WTC11 (cell line): ENCODE data around the gene INPP4B.

Experiments used
- ATF1 ChIP-seq: sonication (generic); formaldehyde crosslinking; IDR thresholded peaks from 2 replicates; pipeline ENCODE4 v1.8.1; 2023; ENCODE audit warnings: mild to moderate bottlenecking, moderate library complexity, missing genetic modification reagents
- FOXJ3 ChIP-seq: sonication (generic); formaldehyde crosslinking; IDR thresholded peaks from 2 replicates; pipeline ENCODE4 v1.9.0; 2021; ENCODE audit warnings: missing genetic modification reagents, mild to moderate bottlenecking, borderline replicate concordance
- JUN ChIP-seq: sonication (generic); formaldehyde crosslinking; IDR thresholded peaks from 2 replicates; pipeline ENCODE4 v1.8.0; 2023; ENCODE audit warnings: mild to moderate bottlenecking, missing genetic modification reagents
- TP53 ChIP-seq: sonication (generic); formaldehyde crosslinking; IDR thresholded peaks from 2 replicates; pipeline ENCODE4 v1.8.1; 2023; ENCODE audit warnings: mild to moderate bottlenecking, missing genetic modification reagents
- USF1 ChIP-seq: sonication (generic); formaldehyde crosslinking; IDR thresholded peaks from 2 replicates; pipeline ENCODE4 v1.8.0; 2022; ENCODE audit warnings: mild to moderate bottlenecking, missing genetic modification reagents
- USF2 ChIP-seq: sonication (generic); formaldehyde crosslinking; IDR thresholded peaks from 2 replicates; pipeline ENCODE4 v1.8.1; 2023; ENCODE audit warnings: mild to moderate bottlenecking, missing genetic modification reagents, moderate library complexity
- ZNF263 ChIP-seq: sonication (generic); formaldehyde crosslinking; IDR thresholded peaks from 2 replicates; pipeline ENCODE4 v1.8.1; 2022; ENCODE audit warnings: low read depth, mild to moderate bottlenecking, moderate library complexity, missing genetic modification reagents
- TF ChIP-seq, protein P1 (sequence below): fragments of 200-600 bp; IDR thresholded peaks from 2 replicates; pipeline ENCODE4 v1.8.0; 2022; ENCODE audit warnings: antibody characterized with exemption
- TF ChIP-seq, protein P2 (sequence below): sonication (generic); formaldehyde crosslinking; IDR thresholded peaks from 2 replicates; pipeline ENCODE4 v1.8.0; 2022; ENCODE audit warnings: mild to moderate bottlenecking, missing genetic modification reagents

- TF ChIP-seq JUN (CRISPR knock-in tag) (no peak), ZNF263 (CRISPR knock-in tag) (no peak), FOXJ3 (no peak), USF2 (no peak), ATF1 (no peak), TP53 (CRISPR knock-in tag) (no peak), USF1 (CRISPR knock-in tag) (no peak)
- TF ChIP-seq, protein P1, sequence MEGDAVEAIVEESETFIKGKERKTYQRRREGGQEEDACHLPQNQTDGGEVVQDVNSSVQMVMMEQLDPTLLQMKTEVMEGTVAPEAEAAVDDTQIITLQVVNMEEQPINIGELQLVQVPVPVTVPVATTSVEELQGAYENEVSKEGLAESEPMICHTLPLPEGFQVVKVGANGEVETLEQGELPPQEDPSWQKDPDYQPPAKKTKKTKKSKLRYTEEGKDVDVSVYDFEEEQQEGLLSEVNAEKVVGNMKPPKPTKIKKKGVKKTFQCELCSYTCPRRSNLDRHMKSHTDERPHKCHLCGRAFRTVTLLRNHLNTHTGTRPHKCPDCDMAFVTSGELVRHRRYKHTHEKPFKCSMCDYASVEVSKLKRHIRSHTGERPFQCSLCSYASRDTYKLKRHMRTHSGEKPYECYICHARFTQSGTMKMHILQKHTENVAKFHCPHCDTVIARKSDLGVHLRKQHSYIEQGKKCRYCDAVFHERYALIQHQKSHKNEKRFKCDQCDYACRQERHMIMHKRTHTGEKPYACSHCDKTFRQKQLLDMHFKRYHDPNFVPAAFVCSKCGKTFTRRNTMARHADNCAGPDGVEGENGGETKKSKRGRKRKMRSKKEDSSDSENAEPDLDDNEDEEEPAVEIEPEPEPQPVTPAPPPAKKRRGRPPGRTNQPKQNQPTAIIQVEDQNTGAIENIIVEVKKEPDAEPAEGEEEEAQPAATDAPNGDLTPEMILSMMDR: no peak
- TF ChIP-seq, protein P2, sequence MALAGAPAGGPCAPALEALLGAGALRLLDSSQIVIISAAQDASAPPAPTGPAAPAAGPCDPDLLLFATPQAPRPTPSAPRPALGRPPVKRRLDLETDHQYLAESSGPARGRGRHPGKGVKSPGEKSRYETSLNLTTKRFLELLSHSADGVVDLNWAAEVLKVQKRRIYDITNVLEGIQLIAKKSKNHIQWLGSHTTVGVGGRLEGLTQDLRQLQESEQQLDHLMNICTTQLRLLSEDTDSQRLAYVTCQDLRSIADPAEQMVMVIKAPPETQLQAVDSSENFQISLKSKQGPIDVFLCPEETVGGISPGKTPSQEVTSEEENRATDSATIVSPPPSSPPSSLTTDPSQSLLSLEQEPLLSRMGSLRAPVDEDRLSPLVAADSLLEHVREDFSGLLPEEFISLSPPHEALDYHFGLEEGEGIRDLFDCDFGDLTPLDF (CRISPR knock-in tag): no peak
Measured at GRCh38 chr4:142404191-142404611, 441.9 kb downstream of the INPP4B start.
